Measurements from ENCODE around the gene IFNA6. TPM values are rescaled to one million over a fixed set of nuclear protein-coding genes. Genes with fewer than 3 reads are reported as not detected.

IFNA6 gene
- total RNA-seq, 3 donors from 2014 or later = not detected

DNA sequence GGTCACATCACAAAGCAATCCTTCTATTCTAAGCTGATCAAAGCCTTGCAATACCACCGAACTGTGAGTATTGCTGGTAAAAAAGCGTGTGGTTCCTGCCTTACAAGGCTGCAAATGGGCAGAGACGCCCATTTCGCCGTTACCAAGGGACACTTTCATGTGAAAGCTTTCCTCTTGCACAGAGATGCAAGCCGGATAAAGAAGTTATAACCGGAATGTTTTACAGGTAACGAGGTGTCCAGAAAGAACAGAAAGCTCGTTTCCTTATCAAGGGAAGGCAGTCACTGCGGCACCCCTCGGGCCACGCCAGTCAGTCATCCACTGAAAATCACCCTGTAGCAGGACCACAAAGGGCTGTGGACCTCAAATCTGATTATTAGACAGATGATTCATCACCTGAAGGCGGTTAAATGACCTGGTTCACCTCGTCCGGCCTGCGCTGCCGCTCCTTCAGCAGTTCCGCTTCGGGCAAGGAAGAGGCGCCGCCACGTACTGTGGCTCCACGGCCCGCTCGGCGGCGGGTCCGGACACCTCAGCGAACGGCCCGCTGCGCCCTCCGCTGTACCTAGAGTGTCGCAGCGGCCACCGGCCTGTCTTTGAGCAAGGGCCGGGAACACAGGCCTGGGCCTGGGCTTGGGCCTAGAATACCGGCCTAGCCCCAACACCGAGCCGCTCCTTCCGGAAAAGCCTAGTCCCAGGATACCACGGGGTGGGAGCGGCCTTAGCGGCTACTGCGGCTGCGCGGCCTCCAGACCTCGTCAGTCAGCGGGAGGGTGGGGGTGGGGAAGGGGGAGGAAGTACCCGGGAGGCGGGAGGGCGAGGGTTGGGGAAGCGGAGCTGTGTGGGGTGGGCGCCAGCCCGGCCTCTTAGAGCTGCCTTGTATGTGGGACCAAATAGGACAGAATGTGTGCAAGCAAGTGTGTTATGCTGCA, 15.7 kb downstream of the IFNA6 start, which contains the start of gene KLHL9:
TSS of gene KLHL9 (minus strand) at position 704 of the 932 bp plus-strand sequence. CDS start at position 159, 545 bp downstream.
- TF ChIP-seq, protein P1, sequence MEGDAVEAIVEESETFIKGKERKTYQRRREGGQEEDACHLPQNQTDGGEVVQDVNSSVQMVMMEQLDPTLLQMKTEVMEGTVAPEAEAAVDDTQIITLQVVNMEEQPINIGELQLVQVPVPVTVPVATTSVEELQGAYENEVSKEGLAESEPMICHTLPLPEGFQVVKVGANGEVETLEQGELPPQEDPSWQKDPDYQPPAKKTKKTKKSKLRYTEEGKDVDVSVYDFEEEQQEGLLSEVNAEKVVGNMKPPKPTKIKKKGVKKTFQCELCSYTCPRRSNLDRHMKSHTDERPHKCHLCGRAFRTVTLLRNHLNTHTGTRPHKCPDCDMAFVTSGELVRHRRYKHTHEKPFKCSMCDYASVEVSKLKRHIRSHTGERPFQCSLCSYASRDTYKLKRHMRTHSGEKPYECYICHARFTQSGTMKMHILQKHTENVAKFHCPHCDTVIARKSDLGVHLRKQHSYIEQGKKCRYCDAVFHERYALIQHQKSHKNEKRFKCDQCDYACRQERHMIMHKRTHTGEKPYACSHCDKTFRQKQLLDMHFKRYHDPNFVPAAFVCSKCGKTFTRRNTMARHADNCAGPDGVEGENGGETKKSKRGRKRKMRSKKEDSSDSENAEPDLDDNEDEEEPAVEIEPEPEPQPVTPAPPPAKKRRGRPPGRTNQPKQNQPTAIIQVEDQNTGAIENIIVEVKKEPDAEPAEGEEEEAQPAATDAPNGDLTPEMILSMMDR (IDR thresholded peaks at IDR 0.05) = no peak
- TF ChIP-seq POLR2A (IDR thresholded peaks at IDR 0.05) (peak; percentile 52), POLR2AphosphoS5 (IDR thresholded peaks at IDR 0.05) (peak; percentile 79 to 91 (median 84))
- Histone ChIP-seq H3K36me3 (no peaks in the 10 kb centered on the region), H3K4me1 (peaks cover 3 to 19% of the 10 kb centered on the region in 2 donors), H3K27ac (peak within 1 kb of the TSS; percentile 98 to 99), H3K9me3 (no peaks in the 10 kb centered on the region), H3K4me3 (peak within 1 kb of the TSS; percentile 83 to 96 (median 90)), H3K27me3 (no peaks in the 10 kb centered on the region)
- intact Hi-C loops (cut with DNase I; ENCODE audit: low total_unique reads) = no loop called here
- peak; percentile 82 to 89 for DNase-seq (ENCODE audit: low spot score in 2 of 2)

DNA sequence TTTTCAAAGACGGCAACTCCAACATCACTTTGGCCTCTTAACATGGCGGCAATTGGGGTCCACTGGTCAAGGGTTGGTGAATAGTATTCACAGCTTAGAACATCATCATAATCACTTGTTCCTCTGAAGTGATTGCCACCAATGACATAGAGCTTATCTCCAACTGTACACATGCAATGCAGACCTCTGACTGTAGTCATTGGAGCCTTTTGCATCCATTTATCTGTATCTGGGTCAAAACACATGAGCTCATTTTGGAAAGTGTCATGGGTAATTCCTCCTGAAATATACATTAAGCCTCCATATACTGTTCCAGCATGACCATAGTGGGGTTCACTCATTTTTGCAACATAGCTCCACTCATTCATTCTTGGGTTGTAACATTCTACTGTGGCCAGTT, 17.5 kb downstream of the IFNA6 start:
- Histone ChIP-seq H3K36me3 (no peaks in the 10 kb centered on the region), H3K27me3 (no peaks in the 10 kb centered on the region), H3K27ac (no peak overlapping the region), H3K4me1 (peaks cover 3 to 19% of the 10 kb centered on the region in 2 donors), H3K4me3 (peak overlapping the region in 1 of 3 donors; percentile 96), H3K9me3 (no peaks in the 10 kb centered on the region)
- TF ChIP-seq POLR2A (IDR thresholded peaks at IDR 0.05) = no peak
- TF ChIP-seq, protein P1 (IDR thresholded peaks at IDR 0.05) = no peak
- no peak for TF ChIP-seq POLR2AphosphoS5 (IDR thresholded peaks at IDR 0.05)
- no peak for DNase-seq (ENCODE audit: low spot score in 2 of 2)
- intact Hi-C loops (cut with DNase I; ENCODE audit: low total_unique reads) = no loop called here

DNA sequence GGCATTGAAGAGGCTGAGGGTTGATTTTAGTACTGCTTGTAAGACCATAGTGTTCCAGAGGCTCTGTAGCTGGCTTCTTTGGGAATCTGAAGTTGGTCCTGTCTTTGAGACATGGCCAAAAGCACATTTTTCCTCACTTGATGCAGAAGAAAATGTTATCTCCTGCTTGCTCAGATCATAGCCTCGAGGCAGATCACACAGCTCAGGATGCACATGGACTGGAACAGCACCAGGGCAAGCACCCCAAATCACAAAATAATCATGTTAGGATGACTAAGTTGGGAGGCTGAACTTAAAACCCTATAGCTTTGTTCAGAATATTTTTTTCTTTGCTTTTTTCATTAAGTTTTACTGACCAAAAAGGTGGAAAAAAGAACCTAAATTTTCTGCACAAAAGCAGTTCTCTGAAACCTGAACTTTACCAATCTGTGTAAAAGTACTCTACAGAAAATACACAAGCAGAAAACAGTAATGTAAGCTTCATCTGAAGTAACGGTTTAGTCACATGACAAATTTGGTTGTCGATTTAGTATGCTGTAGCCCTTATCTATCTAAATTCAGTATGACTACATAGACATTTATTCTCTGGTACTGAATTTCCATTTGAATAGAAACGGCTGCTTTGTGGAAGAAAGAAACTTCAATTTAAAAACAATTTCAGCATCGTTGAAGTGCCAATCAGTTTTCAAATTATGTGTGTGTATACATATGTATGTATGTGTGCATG, 18.8 kb downstream of the IFNA6 start:
- Histone ChIP-seq H3K4me3 (no peak overlapping the region), H3K4me1 (peaks cover 3 to 19% of the 10 kb centered on the region in 2 donors), H3K9me3 (no peaks in the 10 kb centered on the region), H3K36me3 (no peaks in the 10 kb centered on the region), H3K27me3 (no peaks in the 10 kb centered on the region), H3K27ac (no peak overlapping the region)
- intact Hi-C loops (cut with DNase I; ENCODE audit: low total_unique reads) = no loop called here
- no peak for DNase-seq (ENCODE audit: low spot score in 2 of 2)
- no peak for TF ChIP-seq POLR2A (IDR thresholded peaks at IDR 0.05)
- no peak for TF ChIP-seq POLR2AphosphoS5 (IDR thresholded peaks at IDR 0.05)
- TF ChIP-seq, protein P1 (IDR thresholded peaks at IDR 0.05) = no peak

DNA sequence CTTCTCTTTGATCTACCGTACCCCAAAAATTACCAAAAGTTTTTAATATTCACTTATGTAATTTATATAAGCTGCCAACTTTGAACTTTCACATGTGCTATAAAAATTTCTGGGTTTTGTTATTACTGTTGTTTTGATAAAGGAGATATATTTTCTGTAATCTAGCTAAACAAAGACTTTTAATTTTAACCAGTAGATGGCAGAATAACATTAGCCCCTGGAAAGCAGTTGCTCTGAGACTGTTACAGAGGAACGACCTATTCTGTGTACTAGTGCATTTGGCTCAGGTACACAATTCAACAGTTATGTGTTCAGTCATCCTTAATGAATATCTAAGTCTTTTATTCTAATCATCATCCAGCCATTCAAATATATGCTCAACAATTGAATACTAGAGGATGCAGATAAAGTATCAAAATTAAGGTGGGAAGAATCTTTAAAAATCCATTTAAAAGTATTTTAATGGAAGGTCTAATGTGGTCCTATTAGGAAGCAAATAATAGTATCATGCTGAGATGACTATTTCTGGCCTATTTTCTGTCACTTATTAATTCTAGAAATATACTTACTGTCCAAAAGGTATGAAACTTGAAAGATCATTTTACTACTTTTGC, 24.1 kb downstream of the IFNA6 start:
- Histone ChIP-seq H3K27ac (no peak overlapping the region), H3K4me1 (peaks cover 3 to 5% of the 10 kb centered on the region in 2 donors), H3K27me3 (no peaks in the 10 kb centered on the region), H3K36me3 (no peaks in the 10 kb centered on the region), H3K9me3 (no peaks in the 10 kb centered on the region), H3K4me3 (no peak overlapping the region)
- intact Hi-C loops (cut with DNase I; ENCODE audit: low total_unique reads) = loop anchor here (5.0 kb wide), 1 partner anchor 71 kb away; no protein-coding TSS in a partner anchor
- TF ChIP-seq, protein P1 (IDR thresholded peaks at IDR 0.05) = peak in 2 of 3 donors; percentile 39 to 55
- TF ChIP-seq POLR2AphosphoS5 (IDR thresholded peaks at IDR 0.05) = no peak
- DNase-seq (ENCODE audit: low spot score in 2 of 2) = no peak

Measured in breast epithelium (tissue), 4 donors.